Activated CD4-positive, alpha-beta T cell treated with anti-CD3 and anti-CD28 coated beads, Interleukin-2, amount 50 U/mL, for 4 hours (primary cell): ENCODE measurements around the gene PRKCE.

Experiments
- DNase-seq, 2 experiments: peaks; one replicate each; pipeline ENCODE4 v3.0.0-alpha.2; 2020

Gene PRKCE

DNA sequence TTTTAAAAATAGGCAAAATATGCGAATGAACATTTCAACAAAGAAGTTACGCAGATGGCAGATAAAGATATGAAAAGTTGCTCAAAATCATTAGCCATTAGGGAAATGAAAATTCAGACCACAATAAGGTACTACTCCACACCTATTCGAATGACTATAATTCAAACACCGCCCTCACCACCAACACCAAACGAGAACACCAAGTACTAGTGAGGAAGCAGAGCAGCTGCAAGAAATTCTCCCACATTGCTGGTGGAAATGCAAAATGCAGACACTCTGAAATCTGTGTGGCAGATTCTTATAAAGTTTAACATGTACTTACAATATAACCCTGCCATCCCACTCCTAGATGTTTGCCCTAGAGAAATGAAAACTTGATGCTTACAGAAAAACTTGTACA lies 17.3 kb upstream of the PRKCE start:
- DNase-seq = no peak

- DNase-seq = no peak
Measured at GRCh38 chr2:45636008-45636407, 15.5 kb upstream of the PRKCE start.

GRCh38 chr2:45637440-45637839 lies 14.0 kb upstream of the PRKCE start:
- no peak for DNase-seq

GRCh38 chr2:45640576-45640975 lies 10.9 kb upstream of the PRKCE start:
- DNase-seq = no peak

GRCh38 chr2:45643095-45643494 lies 8.4 kb upstream of the PRKCE start:
- no peak for DNase-seq

DNA sequence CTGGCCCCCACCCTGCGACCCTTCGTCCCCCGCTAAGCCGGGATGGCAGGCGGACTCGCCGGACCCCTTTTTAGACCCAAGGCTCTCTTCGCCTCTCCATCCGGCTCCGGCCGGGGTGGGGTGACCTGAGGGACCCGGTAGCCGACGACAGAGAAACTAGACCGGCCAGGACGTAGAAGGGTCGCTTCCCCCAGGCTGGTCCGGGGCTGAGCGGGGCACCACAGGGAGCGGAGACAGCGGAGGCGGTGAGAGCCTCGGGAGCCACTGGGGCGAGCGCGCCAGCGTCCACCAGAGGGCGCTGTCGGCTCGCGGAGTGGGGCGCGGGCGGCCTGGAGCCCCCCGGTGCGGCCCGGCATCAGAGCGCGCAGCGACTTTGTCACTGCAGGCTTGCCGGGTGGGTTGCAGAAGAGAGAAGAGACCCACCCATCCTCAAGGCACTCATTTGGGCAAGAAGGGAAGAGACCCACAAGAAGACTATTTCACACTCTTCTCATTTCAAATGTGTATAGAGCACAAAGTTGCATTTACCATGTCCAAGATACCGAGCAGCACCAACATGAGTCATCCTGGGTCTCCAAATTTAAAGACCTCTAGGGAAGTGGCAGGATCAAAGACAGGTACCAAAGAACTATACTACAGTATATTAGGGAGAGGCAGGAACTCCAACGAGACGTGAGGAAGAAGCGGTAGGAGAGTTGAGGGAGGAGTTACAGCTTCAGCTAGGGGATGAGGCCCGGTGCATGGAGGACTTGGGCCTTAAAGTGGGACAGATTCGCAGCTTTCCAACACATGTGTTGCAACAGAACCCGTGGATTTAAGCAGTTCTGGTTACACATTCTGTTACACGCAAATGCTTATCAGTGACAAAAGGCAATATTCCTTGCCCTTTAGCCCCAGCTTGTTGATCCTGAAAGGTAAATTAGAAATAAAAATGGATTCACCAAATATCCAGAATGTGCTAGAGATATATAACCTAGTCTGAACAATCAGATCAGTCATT lies 7.6 kb upstream of the PRKCE start:
- peak; percentile 59 to 67 for DNase-seq

- no peak for DNase-seq
Measured at GRCh38 chr2:45646289-45646688, 5.2 kb upstream of the PRKCE start.

- DNase-seq = no peak
Measured at GRCh38 chr2:45647356-45647755, 4.1 kb upstream of the PRKCE start.

DNA sequence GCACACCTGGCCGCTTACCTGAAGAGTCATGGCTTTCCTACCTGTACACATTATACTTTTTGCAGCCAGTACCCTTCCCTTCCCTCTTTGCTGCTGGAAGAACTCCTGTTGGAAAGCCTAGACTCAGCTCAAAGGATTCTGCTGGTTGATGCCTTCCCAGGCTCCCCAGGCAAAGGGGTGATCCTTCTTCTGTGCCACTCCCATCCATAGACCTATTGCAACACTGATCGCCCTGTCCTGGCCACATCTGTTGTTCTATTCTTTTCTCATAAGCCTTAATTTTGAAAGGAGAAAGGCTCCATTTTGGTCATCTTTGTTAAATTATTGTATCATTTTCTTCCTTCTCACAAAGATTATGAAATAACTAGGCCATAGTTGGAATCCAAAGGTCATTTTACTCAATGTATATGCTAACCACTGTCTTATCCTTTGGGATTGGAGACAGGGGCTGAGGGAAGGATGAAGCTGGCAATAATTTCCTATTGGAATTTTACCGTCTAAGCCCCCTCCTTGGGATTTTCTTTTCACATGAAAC lies 3.4 kb upstream of the PRKCE start:
- DNase-seq = no peak

- DNase-seq = no peak
Measured at GRCh38 chr2:45648636-45649035, 2.8 kb upstream of the PRKCE start.

DNA sequence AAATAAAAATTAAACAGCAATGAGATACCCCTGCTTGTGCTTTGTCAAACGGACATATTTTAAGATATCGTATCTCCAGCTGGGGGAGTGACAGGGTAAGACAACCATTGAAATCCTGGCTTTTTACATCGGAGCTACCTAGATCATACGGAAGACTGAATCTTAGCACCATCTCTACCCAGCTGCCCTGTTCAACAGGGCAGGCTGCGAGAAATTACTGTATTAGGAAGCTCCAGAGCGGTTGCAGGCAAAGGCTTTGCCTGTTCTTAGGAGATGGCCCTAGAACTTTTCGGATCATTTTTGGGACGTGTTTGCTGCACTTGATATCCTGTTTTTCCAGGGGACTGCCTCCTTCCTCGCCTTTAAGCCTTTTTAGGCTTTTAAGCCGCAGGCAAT lies 2.0 kb upstream of the PRKCE start:
- no peak for DNase-seq

GRCh38 chr2:45649858-45650811 lies 1.3 kb upstream of the PRKCE start:
- peak; percentile 53 to 59 for DNase-seq

GRCh38 chr2:45650851-45651414 lies 542 bp upstream of the PRKCE start:
- peak; percentile 92 to 94 for DNase-seq

- peak in 1 of 2 experiments; percentile 10 for DNase-seq
Measured at GRCh38 chr2:45652090-45653031, 886 bp downstream of the PRKCE start.

DNA sequence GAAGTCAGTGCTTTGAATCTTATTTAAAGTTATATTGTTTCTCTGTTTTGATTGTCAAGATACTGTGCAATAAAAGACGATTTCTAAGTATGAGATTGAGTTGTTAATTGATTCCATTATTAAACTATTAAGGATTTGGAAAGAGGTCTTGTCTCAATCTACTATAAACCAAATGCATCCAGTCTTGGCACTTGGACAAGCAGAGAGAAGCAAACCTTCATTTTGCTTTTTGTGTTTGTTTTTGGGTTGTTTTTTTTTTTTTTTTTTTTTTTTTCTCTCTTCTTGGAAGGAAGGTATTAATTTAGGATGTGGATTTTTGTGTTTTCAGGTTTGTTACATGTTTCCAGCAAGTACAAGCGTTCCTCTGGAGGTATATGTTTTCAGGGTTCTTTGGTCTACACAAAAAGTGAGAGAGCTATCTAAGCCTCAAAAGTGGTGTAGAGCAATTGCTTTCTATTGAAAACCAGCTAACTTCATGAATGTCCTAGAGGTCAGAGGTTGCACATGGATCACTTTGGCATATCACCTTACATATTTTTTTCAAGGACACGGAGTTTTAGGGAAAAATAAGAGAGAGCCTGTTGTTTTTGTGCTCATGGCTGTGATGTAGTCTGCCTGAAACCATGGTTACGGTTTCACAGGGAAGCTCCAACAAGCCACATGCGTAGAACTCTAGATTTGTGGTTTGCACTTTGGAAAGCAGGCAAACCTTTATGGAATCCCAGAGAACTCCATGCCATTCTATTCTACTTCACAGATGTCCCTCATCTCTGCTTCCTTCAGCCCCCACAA lies 1.8 kb downstream of the PRKCE start:
- no peak for DNase-seq

- no peak for DNase-seq
Measured at GRCh38 chr2:45654250-45654649, 2.8 kb downstream of the PRKCE start.

DNA sequence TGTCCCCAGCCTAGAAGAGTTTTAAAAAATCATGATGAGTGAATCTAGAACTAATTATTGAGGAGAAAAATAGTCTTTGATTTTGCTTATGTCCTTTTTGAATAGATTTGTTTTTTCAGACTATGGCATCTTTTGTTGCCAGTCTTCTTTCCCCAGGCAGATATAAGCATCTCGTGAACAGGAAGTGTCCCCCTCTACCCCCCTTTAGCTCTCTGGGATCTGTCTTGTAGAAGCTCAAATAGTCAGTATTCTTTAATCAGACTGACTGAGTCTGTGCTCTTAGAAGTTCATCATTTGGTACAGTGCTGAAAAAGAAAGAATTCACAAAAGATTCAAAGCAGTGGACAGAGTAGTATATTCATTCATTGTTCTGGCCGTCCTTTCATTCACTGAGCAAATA lies 10.4 kb downstream of the PRKCE start:
- no peak for DNase-seq

DNA sequence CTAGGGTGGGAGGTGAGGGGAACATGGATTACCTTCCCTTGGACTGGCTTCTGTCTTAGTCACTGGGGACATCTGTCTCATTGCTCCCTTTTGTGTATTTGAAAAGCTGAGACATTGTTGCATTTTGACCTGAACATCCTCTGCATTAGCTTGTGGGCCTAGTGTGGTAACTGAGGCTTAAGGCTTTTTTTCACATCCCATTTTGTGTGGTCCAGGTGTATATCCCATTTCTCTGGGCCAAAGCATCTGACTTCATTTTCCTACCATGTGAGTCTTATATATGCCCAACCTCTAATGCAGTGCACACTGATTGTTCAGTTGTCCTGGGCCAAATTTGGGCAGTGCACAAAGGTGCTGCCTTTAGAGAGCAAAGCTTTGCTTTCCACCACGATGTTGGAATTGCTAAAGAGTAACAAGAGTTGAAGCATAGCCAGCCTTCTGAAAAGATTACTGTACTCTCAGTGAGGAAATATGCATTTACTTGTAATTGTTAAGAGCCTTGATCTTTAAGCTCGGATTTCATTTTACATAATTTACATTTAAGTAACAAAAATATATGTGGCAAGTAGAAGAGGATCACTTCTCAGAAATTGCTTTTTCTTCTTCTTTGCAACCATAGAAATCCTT lies 13.3 kb downstream of the PRKCE start:
- DNase-seq = no peak

DNA sequence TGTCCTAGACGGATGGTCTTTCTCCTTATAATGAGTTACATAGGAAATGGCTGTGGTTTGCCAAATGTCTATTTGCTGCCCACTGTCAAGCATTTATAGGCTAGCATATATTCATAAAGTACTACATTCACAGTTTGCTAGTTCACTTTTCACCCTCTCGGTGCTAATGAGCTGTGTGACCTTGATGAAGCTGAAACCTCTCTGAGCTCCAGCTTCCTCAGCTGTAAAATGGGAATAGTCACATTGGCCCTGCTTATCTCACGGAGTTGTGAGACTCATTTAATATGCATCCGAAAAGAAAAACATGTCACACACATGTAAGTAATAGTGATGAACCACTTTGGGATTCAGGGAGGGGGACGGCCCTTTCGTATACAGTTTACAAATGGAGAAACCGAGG lies 17.0 kb downstream of the PRKCE start:
- DNase-seq = no peak

DNA sequence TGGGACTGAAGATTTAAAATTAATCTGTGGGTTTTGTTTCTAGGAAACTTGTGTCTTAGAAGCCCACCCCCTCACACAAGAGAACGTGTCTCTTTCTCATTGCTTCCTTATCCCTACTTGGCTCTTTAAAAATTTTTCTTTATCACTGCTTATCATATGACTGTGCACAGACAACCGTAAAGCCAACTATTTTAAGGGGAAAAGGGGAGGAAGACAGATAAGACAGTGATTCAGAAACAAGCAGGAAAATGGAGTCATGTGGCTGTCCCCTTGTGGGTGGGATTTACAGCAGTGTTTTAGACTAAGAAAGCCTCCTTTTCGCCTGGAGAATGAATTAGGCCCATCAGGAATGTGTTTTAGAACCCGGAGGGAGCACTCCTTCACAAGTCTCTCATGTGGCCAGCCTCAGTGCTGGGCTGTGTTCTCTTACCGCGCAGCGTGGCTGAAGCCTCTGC lies 17.6 kb downstream of the PRKCE start:
- no peak for DNase-seq
